GM03348 (cell line): ENCODE data around the gene ST6GALNAC5.
"Not testable (repeated sequence)": the region's sequence is repeated elsewhere in the genome, so short reads cannot be mapped to it uniquely, and the experiment has no call there.

ENCODE experiments used
- DNase-seq: peaks from one replicate; pipeline ENCODE4 v3.0.0; 2012; ENCODE audit warnings: low spot score

ST6GALNAC5 gene

DNA sequence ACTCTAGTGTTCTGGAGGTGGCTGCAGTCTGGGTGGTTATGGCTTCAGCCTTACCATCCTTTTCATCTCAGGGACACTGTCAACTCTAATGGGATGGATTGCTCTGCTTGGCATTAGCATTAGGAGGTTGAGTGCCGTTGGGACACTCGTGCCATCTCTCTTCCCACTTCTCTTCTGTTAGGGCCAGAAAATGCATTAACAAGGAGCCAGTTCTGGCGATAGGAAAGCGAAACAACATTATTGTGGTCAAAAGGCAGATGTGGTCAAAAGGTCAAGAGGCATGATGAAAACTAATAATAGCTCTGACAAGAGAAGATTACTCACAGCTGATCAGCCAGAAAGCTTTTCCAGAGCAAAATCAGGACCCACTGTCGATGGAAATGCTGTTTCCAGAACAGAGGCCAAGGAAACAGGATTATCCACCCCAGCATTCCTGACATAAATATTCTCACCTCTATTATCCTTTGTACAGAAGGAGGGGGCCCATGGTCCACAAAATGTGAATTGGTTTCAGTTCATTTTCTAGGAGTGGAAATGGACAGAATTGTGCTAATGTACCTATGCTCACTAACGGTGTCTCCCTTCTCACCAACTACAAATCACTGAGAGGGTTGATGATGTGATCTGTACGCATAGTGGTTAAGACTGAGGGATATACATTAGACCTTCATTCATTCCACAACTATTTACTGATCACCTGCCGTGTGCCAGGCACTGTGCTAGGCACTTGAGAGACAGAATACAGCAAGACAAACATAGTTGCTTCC is 72.0 kb downstream of the ST6GALNAC5 start:
- DNase-seq, result peak; percentile 13

DNA sequence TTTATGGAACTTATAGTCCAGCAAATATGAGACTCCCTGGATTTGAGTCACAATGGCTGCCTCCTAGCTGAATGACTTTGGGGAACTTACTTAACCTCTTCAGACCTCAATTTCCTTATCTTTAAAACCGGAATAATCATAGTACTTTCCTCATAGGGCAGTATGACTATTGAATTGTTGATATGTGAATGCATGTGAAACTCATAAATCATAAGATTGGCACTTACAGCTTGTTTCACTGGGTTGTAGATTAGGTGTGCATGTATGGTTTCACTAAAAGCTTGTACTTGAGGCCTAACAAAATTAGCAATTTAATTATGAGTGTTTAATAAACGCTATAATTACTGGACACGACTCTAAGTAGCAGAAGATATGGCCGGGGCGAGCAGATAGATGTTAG is 72.5 kb downstream of the ST6GALNAC5 start:
- no peak for DNase-seq

DNA sequence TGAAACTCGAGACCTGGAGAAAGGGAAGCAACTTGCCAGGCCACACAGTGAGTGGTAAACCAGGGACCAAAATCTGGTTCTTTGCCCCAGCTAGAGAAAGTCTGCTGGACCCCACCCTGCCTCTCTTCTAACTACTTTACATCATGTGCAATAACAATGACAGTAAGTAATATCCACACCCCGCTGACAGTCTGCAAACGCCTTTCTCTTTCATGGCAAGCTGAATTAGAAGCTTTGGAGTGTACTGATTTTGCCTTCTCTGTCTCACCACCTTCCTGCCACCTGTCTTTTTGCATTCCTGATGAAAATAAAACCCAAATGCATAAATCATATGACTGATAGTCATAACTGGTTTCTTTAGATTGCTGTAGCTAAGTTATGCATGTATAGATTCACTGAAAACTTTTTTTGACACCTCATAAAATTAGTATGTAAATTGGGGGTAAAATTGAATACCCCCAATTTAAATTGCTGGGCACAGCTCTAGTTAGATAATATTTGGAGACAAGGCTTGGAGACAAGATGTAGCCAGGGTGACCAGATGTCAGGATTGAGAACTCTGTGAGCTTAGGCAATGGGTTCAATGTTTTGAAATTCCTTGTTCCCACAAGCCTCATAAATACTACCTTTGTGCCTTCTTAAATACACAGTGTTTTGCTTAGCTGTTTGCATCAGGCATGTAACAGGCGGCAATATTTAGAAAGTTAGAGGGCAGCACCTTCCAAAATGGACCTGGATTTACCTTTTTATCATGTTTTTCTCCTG is 73.5 kb downstream of the ST6GALNAC5 start:
- DNase-seq, result no peak

DNA sequence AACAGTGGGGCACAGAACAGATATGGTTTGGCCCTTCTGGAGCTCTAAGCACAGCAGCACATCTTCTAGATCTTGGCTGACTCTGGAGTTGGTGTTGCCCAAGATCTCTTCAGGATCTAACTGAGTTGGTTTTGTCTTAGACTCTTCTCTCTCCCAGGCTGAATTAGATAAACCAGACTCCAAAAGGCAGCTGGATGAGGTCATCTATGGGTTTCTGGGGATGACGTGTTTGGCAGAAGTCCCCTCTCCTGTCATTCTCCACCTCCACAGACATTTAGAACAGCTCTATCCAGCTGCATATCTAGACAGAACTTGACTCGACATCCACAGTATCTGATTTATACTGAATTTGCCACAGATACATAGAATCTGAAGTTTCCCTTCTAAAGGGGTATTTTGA is 75.3 kb downstream of the ST6GALNAC5 start:
- DNase-seq, result peak; percentile 42

DNA sequence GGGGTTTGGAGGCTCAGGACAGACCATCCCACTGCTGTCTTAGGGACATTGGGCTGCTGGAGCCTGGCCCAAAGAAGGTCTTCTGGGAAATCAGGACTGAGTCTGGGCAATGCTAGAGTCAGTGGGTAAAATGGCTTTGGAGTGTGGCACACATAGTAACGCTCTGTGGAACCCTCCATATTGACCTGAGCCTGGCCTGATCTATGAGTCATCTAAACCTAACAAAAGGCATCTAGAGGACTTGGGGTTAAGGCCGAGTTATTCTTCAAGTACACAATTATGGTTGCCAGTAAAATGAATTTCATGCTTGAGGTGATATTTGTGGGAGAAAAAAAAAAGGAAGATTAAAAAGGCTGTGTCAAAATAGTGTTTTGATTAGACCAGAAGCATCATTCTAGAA is 77.7 kb downstream of the ST6GALNAC5 start:
- DNase-seq, result no peak

DNA sequence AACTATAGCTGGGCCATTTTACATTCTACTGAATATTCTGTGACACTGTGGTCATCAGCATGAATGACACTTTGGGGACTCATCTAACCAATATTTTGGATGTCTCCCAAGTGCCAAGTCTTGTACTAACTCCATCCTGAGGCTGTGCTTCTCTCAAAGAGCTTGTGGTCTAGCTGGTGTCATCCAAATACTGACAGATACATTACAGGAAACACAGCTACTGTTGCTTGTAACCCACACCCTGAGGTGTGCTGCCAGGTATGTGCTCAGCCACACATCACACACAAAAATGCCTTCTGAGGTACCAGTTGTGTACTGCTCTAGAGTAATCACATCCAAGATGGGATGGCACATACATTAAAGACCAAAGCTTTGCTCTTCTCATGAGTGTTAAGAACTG is 81.6 kb downstream of the ST6GALNAC5 start:
- no peak for DNase-seq

DNA sequence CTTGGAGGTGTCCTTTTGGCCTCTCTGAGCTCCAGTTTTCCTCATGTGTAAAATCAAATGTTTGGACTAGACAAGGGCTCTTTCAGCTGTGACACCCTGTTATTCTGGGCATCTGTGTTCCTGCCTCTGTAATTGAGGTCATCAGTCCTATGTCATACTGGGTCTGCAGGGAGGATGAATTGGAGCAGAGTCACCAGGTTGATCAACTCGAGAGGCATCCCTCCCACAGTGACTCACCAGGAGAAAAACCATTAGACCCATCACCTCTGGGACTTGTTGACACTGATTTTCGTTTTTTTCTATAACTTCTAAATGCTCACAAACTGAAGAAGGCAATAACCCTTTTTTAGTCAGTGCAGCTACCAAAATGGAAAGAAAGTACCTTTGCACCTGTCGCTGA is 82.2 kb downstream of the ST6GALNAC5 start:
- DNase-seq, result peak; percentile 20

DNA sequence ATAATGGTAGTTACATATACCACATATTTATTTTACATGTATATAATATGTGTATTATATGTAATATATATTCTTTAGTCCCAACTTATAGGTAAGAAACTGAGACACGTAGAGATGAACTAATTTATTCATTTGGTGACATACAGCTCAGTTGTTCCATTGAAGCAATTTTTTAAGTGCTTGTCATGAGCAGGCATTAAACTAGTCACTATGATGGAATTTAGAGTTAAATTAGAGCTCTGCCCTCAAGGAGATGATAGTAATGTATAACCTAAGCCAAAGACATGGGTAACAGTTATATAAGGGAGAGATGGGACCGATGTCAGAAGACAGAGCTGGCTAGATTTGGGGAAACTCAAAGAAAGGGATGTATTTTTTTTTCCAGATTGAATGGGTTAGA is 83.0 kb downstream of the ST6GALNAC5 start:
- no peak for DNase-seq

DNA sequence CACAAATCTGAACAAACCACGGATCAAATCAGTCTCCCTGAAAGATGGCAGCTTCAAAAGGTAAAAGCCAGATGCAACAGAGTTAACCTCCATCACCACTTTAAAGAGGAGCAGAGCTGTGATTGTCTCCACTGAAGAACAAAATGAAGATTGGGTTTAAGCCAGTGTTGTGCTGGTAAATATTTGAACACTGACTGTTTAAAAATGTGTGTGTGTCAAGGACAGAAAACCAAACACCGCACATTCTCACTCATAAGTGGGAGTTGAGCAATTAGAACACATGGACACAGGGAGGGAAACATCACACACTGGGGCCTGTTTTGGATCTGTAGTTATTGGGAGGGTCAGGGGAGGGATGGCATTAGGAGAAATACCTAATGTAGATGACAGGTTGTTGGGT is 83.9 kb downstream of the ST6GALNAC5 start:
- DNase-seq, result no peak

DNA sequence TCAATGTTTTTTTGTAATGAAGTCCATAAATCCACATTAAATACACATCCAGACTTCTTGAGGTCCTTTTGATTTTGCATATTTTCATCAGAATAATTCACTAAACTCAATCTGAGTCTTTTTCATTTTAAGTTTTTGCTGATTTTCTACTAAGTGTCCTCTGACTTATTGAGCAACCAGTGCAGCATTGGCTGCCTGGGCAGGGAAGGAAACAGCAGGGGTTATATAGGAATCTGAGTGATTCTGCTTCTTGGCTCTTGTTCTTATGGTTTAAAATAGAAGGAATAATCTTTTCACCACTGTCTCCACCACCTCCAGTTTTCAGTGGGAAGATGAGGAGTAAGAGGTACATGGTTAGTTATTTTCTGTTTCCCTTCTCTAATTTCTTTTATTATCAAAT is 88.4 kb downstream of the ST6GALNAC5 start:
- peak; percentile 52 for DNase-seq

DNA sequence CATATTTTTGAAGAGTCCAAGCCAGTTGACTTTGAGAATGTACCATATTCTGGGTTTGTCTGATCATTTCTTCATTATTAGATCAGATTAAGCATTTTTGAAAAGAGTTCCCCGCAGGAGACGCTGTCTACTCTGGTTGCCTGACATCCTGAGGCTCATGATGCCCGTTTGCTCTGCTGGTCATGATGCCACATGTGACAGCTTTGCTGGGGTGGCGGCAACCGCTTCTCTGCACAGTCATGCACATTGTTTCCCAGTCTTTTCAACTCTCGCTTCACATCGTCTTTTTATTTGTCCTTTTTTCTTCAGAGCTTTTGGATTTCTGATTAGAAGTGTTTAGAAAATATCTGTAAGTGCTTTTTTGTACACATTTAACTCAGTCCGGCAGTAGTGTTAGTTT is 90.7 kb downstream of the ST6GALNAC5 start:
- DNase-seq, result no peak

DNA sequence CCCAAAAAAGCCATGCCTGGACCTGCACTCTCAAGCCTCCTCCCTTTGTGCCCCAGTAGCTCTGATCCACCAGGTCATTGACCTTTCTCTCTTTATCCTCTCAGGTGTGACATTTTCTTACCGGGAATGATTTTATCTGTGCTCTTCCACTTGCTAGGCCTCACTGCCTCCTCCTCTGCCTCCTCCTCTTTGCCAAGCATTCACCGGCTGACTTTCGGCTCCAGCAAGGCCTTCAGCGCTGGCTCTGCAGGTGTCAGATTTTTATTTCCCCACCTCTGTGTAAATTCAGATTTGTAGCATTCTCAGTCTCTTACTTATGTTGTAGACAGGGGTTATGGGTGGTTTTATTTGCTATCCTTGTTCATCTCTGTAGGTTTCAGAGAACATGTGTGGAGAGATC is 91.5 kb downstream of the ST6GALNAC5 start:
- DNase-seq, result no peak

DNA sequence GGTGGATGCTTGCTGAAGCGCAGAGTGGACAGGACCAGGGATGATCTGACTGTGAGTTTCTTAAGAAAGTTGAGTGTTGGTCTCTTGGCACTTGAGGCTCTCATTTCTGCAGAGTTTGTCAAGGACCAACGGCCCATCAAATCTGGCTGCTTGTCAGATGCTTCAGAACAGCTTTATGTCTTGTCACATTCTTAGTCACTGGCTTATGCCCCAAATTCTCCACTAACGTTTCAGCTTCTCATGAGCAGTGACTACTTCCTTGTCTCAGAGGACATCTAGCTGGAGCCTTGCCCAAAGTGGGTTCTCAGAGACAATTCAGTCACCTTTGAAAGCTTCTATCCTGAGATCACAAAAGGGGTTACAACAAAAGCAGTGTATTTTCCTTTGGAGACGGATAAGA is 92.3 kb downstream of the ST6GALNAC5 start:
- DNase-seq, result no peak

DNA sequence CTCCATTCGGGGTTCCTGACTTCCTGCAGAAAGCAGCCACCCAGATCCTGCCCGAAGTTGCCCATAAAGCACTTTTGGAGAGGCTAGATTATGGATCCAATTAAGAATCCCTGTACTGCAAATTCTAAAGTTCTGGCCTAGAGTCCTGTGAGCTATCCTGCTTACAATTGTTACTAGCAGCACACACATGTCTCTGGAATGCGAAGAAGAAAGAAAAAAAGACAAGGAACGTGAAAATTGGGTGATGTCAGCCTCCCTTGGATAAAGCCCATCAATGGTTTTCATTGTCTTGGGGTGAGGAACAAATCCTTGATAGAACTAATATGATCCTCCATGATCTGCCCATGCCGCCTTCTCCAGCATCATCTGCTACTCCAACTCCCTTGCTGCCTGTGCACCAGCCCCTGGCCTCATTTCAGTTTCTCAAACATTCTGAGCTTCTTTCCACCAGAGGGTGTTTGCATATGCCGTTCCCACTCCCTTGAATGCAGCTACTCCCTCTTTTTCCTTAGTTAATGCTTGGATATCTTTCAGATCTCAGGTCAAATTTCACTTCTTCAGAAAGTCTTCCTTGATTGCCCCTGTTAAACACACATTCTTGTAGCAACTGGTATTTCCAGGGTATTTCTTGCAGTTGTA is 94.0 kb downstream of the ST6GALNAC5 start:
- DNase-seq, result peak; percentile 67

DNA sequence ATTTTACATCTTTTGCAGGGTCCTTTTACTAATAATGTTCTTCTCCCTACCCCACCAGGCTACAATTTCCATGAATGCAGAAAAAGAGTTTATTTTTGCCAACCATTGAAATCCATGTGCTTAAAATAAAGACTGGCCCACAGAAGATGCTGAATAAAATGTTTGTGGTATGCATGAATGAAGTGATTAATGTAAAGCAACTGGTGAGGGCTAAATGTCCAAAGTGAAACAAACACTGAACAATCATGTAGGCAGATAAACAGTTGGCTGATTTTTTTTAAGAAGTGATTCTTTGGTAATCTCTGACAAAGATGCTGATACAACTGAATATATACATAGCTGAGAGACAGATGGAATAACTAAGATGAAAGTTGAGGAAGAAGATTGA is 94.5 kb downstream of the ST6GALNAC5 start:
- no peak for DNase-seq

DNA sequence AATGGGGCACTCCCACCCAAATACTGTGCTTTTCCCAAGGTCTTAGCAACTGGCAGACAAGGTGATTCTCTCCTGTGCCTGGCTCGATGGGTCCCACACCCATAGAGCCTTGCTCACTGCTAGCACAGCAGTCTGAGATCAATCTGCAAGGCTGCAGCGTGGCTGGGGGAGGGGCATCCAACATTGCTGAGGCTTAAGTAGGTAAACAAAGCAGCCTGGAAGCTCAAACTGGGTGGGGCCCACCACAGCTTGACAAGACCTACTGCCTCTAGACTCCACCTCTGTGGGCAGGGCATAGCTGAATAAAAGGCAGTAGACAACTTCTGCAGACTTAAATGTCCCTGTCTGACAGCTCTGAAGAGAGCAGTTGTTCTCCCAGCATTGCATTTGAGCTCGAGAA is 114.0 kb downstream of the ST6GALNAC5 start:
- not testable (repeated sequence) for DNase-seq

DNA sequence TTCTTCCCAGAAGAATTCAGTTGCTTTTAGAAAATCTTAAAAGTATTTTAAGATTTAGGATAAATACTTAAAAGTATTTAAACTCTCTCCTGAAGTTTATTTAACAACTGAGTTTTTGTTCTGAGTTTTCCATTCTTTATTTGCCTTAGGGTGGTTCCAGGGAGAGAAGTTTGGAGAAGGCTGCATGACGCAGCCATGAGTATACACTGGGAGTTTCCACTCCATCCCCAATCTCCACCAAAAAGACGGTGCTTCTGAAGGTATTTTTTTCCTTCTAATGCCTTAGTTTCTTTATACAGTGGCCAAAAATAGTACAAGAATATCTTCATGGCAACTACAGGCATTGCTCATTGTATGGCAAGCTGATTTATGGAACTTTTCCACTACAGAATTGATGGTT is 122.7 kb downstream of the ST6GALNAC5 start:
- no peak for DNase-seq

DNA sequence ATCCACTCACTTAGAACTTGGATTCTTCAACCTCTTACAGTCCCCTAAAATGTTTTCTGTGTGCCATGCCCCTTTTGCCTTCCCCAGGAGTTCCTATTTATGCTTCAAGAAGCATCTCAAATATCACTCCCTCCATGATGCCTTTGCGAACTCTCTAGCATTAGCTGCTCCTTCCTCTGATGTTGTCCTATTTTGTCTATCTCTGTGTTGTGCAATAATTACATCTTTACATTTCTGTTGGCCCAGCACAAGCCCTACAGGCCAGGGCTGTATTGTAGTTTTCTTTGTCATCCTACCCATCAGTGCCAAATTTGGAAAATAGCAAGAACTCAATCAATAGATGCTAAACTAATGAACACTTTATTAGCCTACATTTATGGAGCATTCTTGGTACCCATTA is 125.8 kb downstream of the ST6GALNAC5 start:
- DNase-seq, result no peak

DNA sequence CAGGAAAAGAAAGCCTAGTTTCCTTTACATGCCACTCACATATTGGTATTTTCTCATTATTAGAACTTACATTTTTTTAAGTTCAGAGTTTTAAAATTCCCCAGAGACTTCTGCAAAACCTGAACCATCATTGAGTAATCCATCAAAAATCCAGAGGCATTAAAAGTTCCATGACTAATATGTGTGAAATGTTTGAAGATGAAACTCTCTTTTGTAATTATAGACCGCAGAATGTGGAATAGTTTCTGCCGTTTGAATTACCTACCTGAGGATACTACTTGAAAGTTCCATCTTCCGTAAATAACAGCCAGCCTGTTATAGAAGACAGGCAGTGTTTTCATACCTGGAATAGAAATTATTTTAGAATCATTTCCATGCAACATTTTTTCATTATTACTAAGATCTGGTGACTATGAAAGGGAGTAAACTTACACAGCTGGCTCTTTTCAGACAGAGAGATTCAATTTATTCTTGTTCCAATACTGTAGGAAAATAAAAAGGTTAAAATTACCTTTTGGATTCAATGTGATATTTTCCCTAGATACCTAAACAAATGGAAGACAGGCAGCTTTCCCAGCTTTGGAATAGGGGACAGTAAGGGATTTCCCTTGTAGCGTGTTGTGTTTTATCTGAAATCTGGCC is 131.4 kb downstream of the ST6GALNAC5 start:
- peak; percentile 70 for DNase-seq

DNA sequence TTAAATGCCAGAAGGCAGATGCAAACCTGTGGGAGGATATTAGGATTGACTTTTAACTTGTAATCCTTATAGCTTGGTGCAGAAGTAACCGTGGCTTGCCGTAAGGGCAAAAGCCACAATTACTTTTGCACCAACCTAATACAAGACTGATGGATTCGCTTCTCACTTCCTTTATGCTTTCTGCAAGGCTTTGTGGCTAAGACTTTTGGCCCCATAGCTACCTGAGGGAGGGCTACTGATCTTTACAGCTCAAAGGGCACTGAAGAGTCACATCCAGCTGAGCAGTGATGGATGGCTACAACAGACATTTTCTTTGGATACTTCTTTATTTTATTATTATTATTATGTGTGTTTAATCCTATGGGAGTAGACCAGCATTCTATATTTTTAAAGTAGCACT is 140.4 kb downstream of the ST6GALNAC5 start:
- no peak for DNase-seq

DNA sequence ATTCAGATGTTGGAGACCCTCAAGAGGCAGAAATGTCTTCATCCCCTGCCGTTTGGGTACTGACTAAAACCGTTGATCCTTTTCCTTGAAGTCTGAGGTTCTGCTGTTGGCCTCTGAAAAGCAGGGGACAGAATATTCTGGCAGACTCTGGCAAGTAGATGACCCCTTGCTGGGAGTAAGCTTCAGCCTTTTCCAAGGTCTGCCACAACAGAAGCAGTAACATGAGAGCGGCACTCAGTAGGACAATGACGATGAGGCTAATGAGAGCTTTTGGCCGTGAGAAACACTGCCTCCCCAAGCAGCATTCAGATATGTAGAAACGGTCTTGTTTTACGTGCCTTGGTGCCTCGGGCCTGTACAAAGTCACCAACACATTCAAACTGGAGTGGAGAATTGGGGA is 143.7 kb downstream of the ST6GALNAC5 start:
- DNase-seq, result no peak

DNA sequence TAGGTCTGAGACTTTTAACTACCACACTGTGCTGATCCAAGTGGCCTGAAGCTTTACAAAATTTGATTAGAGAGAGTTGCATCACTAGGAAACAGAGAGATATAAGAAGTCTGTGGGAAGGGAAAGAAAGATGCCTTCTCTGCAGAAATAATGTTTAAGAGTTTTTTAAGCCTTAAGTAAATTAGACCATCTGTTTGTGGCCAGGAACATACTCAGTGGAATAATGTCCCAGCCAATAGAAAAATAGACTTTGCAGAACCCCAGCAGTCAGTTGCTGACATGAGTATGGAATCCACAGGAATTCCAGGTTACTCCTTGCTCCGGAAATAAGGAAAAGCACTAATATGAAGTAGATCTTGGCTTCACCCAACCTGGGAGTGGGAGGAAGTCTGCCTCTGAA is 144.8 kb downstream of the ST6GALNAC5 start:
- DNase-seq, result no peak
